Osteoblast (primary cell): Measurements from ENCODE around the gene CTSV. TPM values are rescaled to one million over a fixed set of nuclear protein-coding genes. Genes with fewer than 3 reads are reported as not detected.
"Not testable (repeated sequence)": the region's sequence is repeated elsewhere in the genome, so short reads cannot be mapped to it uniquely, and the experiment has no call there.

Source experiments
- DNase-seq: peaks from one replicate; pipeline ENCODE4 v3.0.0; 2011; ENCODE audit warnings: low spot score, mixed read lengths; ENCODE audit not compliant: insufficient read length; ENCODE audit errors: missing footprints
- H2AFZ ChIP-seq: 2 replicates; pipeline ENCODE4 v1.6.0; 2011; ENCODE audit warnings: mild to moderate bottlenecking, low read length
- H3K27ac ChIP-seq: 2 replicates; pipeline ENCODE4 v1.5.1; 2011; ENCODE audit warnings: mild to moderate bottlenecking, low read depth, low read length, moderate library complexity
- H3K27me3 ChIP-seq: 2 replicates; pipeline ENCODE4 v1.6.0; 2012; ENCODE audit warnings: mild to moderate bottlenecking, control low read depth, inconsistent platforms, low read length, moderate library complexity; ENCODE audit not compliant: insufficient read depth
- H3K36me3 ChIP-seq: 2 replicates; pipeline ENCODE4 v1.5.1; 2011; ENCODE audit warnings: mild to moderate bottlenecking, low read length, control low read depth, moderate library complexity; ENCODE audit not compliant: insufficient read depth
- H3K4me1 ChIP-seq: 2 replicates; pipeline ENCODE4 v1.5.1; 2011; ENCODE audit warnings: mild to moderate bottlenecking, low read length, control low read depth, moderate library complexity; ENCODE audit not compliant: insufficient read depth
- H3K4me2 ChIP-seq: 2 replicates; pipeline ENCODE4 v1.6.0; 2011; ENCODE audit warnings: mild to moderate bottlenecking, low read length; ENCODE audit not compliant: insufficient read depth
- H3K4me3 ChIP-seq: fragments of 200-600 bp; sonication (generic); 3 replicates; pipeline ENCODE4 v1.5.1; 2012; ENCODE audit warnings: mild to moderate bottlenecking, low read length, inconsistent platforms; ENCODE audit not compliant: insufficient read depth
- H3K79me2 ChIP-seq: 2 replicates; pipeline ENCODE4 v1.6.0; 2012; ENCODE audit warnings: mild to moderate bottlenecking, low read length, control low read depth, inconsistent platforms; ENCODE audit not compliant: insufficient read depth
- H3K9me3 ChIP-seq: 2 replicates; pipeline ENCODE4 v1.5.1; 2011; ENCODE audit warnings: low read depth, low read length, control low read depth
- H4K20me1 ChIP-seq: 2 replicates; pipeline ENCODE4 v1.6.0; 2012; ENCODE audit warnings: mild to moderate bottlenecking, low read length, control low read depth; ENCODE audit not compliant: insufficient read depth
- total RNA-seq: library from RNA; depleted of rRNA; stranded (reverse); fragments of >200 nt; gene quantifications from 2 replicates; pipeline ENCODE4 v1.2.3, GENCODE V29; 2012

The CTSV gene
- total RNA-seq, 1 donor, result 0.36 TPM

GRCh38 chr9:96983496-96984122, 55.3 kb downstream of the CTSV start:
- not testable (repeated sequence) for H3K36me3 ChIP-seq, H2AFZ ChIP-seq, H3K4me1 ChIP-seq, H3K4me2 ChIP-seq, H3K27me3 ChIP-seq, H3K27ac ChIP-seq, H4K20me1 ChIP-seq, H3K4me3 ChIP-seq, DNase-seq, H3K9me3 ChIP-seq
- H3K79me2 ChIP-seq, result peaks cover 38% of the 10 kb centered on the region

Other genes starting within 250 kb of the CTSV start
- 5.4 and 8.5 TPM in 2 replicates for gene ZNF782, start 184.6 kb downstream of the CTSV start, total RNA-seq
- not detected in 2 replicates for gene NUTM2G, start 110.3 kb downstream of the CTSV start, total RNA-seq